Keratinocyte (primary cell): ENCODE results near the gene DNAJC17.

Source experiments
- EZH2 ChIP-seq: IDR thresholded peaks from one replicate; pipeline ENCODE4 v1.6.1; 2012; ENCODE audit warnings: inconsistent platforms, mild to moderate bottlenecking, low read length, moderate library complexity
- TF ChIP-seq, protein P1 (sequence below), 3 experiments: IDR thresholded peaks in 1 of 3; conservative IDR thresholded peaks in 1 of 3; optimal IDR thresholded peaks in 1 of 3; 2 replicates in 2 of 3; 3 replicates in 1 of 3; pipeline versions ENCODE3 to v1.5.1; 2011; ENCODE audit warnings: low read length in 3 of 3, mild to moderate bottlenecking in 3 of 3, moderate library complexity in 2 of 3, control low read depth in 1 of 3, inconsistent platforms in 1 of 3; ENCODE audit not compliant: insufficient read depth in 2 of 3; ENCODE audit errors: extremely low read depth in 1 of 3

DNA sequence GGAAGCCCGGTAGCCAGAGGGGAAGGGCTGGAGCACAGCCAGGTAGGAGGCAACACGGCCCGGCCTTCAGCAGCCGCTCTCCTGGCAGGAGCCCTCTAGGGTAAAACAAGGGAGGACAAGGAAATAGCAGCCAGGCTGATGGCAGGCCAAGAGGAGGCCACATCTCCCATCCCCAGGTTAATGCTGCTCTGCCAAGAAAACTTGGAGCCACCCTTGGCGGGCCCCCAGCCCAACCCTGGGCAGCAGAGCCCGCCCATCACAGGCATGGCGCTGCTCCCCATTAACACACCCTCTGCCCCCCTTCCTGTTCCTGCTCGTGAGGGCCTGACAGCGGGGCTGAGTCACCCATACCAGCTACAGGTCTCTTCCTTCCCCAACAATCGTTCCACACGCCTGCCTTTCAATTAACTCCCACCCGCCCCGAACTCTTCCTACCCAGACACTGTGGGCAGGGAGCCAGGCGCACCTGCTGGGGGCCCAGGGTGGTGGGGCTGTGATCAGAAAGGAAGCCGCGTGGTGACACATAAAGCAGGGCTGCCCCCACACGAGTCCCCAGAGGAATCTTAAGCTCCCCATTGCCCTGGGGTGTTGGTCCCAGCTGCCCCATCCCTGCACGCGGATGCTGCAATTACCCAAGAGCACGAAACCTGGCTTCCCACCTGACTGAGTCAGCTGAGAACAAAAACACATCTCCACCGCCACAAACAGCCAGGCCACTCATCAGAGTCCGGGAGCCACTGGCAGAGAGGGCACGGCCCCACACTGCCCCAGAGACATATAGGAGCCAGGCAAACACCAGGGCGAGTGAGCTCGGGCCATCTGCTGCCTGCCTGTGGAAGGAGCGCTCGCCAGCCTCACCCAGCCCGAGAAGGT is 37.8 kb downstream of the DNAJC17 start, which contains the start of gene C15orf62:
- TF ChIP-seq, protein P1, sequence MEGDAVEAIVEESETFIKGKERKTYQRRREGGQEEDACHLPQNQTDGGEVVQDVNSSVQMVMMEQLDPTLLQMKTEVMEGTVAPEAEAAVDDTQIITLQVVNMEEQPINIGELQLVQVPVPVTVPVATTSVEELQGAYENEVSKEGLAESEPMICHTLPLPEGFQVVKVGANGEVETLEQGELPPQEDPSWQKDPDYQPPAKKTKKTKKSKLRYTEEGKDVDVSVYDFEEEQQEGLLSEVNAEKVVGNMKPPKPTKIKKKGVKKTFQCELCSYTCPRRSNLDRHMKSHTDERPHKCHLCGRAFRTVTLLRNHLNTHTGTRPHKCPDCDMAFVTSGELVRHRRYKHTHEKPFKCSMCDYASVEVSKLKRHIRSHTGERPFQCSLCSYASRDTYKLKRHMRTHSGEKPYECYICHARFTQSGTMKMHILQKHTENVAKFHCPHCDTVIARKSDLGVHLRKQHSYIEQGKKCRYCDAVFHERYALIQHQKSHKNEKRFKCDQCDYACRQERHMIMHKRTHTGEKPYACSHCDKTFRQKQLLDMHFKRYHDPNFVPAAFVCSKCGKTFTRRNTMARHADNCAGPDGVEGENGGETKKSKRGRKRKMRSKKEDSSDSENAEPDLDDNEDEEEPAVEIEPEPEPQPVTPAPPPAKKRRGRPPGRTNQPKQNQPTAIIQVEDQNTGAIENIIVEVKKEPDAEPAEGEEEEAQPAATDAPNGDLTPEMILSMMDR (optimal IDR thresholded peaks at IDR 0.05 in 1 of 3, IDR thresholded peaks at IDR 0.05 in 1 of 3, conservative IDR thresholded peaks at IDR 0.05 in 1 of 3; ENCODE audit: extremely low read depth in 1 of 3, insufficient read depth in 2 of 3, low read length in 3 of 3), result peak in 1 of 3 experiments; percentile 0
- no peak for TF ChIP-seq EZH2
